Activated CD4-positive, alpha-beta T cell treated with anti-CD3 and anti-CD28 coated beads for 36 hours (primary cell): ENCODE results near the gene TNPO2. TPM values are rescaled to one million over a fixed set of nuclear protein-coding genes. Genes with fewer than 3 reads are reported as not detected.
A peak's percentile ranks its signal among the peaks of the same experiment; 100 is the strongest.
"Not testable (repeated sequence)": the region's sequence is repeated elsewhere in the genome, so short reads cannot be mapped to it uniquely, and the experiment has no call there.

Experiments
- ATAC-seq: fragments of 200-7000 bp; cut with Tn5 transposase; one replicate; pipeline ENCODE4 v1.10.0; 2021; ENCODE audit warnings: mild to moderate bottlenecking, moderate library complexity
- CTCF ChIA-PET: fragments of 350-600 bp; sonication (Branson Sonifier 250); formaldehyde crosslinking; loops from one replicate; lab custom pipeline; 2021; ENCODE audit warnings: antibody characterized with exemption; lab: Charles Lee
- POLR2A ChIA-PET: fragments of 350-600 bp; sonication (Branson Sonifier 250); formaldehyde crosslinking; loops from one replicate; lab custom pipeline; 2021; ENCODE audit warnings: antibody characterized with exemption, inconsistent platforms; lab: Charles Lee
- DNase-seq: peaks from one replicate; pipeline ENCODE4 v3.0.0-alpha.2; 2020
- H3K27ac Mint-ChIP-seq: one replicate; pipeline ENCODE4 v1.8.0; 2021; ENCODE audit warnings: mixed read lengths
- H3K27me3 Mint-ChIP-seq: one replicate; pipeline ENCODE4 v1.8.0; 2021; ENCODE audit warnings: mixed read lengths
- H3K36me3 Mint-ChIP-seq: one replicate; pipeline ENCODE4 v1.8.0; 2021; ENCODE audit warnings: low read depth, mixed read lengths
- H3K4me1 Mint-ChIP-seq: one replicate; pipeline ENCODE4 v1.8.0; 2021; ENCODE audit warnings: mixed read lengths
- H3K4me3 Mint-ChIP-seq: one replicate; pipeline ENCODE4 v1.8.0; 2021; ENCODE audit warnings: mild to moderate bottlenecking, moderate library complexity, mixed read lengths
- H3K9me3 Mint-ChIP-seq: one replicate; pipeline ENCODE4 v1.8.0; 2021; ENCODE audit warnings: low read depth, mixed read lengths
- intact Hi-C, 2 experiments: fragments of 100-400 bp; cut with DNase I in 1 of 2; cut with micrococcal nuclease in 1 of 2; formaldehyde crosslinking; loops; one replicate each; pipeline versions ENCODE4 v1.14.2 to v1.15.1; 2022 to 2024; cut with DNase I, micrococcal nuclease
- total RNA-seq, 2 experiments: library from RNA; stranded (reverse); gene quantifications; one replicate each; pipeline ENCODE4 v1.2.3, GENCODE V29; 2021

The TNPO2 gene
- total RNA-seq, 2 experiments from 2014 or later, result 84.8 to 101 TPM

DNA sequence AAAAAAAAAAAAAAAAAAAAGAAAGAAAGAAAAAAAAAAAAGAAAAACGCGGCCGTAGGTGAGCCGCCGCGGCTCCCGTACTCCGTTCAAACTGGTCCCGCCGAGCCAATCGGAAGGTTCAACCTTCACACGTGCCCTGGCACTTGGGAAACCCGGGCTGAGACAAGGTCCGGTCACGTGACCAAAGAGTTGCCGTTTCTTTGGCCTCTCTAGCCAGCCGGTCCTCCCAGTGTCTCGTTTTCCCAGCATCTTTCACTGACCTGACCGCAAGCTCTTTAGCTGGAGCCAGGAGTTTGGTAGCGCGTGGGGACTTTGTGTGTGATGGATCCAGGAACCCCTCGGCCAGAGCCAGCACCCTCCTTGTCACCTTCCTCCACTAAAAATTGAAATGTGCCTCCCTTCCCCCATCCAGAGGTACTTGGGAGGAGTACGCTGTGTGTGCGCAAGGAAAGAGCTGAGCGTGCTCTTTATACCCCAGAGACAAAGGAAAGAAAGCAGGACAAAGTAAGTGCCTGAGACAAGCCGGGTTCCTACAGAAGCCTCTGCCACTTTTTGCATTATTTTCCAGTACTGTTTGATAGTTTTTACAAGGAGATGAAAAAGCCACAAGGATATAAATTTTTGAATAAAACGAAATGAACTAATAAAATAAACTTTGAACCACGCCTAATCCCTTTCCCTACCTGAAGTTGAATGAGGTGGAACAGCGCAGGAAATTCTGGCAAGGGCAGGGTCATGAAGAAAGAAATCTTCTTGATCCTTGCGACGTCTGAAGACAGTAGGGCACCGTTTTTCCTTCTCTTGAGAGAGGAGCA is 959 bp downstream of the TNPO2 start:
- ATAC-seq (peak; percentile 84), DNase-seq (peak; percentile 97)
- Mint-ChIP-seq H3K36me3 (peaks cover 47% of the 10 kb centered on the region), H3K27ac (peak overlapping the region; percentile 90), H3K27me3 (no peaks in the 10 kb centered on the region), H3K4me3 (peak overlapping the region; percentile 99), H3K4me1 (peaks cover 35% of the 10 kb centered on the region), H3K9me3 (no peaks in the 10 kb centered on the region)
- CTCF ChIA-PET, result interaction anchor here (0.8 to 4.5 kb wide), 10 partner anchors 9 to 124 kb away, joined by 3 to 36 read pairs (median 6); partner anchors contain the start of gene TRIR
- intact Hi-C loops, result loop anchor here (1.0 to 5.0 kb wide), 10 partner anchors 11 to 225 kb away; partner anchors contain the start of genes DHPS (in 2 of the 2), CALR (in 1 of the 2), FBXW9 (in 1 of the 2) and HOOK2 (in 1 of the 2)
- POLR2A ChIA-PET, result interaction anchor here (0.5 to 3.5 kb wide), 10 partner anchors 9 to 414 kb away, joined by 3 to 48 read pairs (median 4); partner anchors contain the start of genes GET3, JUNB and TRIR

DNA sequence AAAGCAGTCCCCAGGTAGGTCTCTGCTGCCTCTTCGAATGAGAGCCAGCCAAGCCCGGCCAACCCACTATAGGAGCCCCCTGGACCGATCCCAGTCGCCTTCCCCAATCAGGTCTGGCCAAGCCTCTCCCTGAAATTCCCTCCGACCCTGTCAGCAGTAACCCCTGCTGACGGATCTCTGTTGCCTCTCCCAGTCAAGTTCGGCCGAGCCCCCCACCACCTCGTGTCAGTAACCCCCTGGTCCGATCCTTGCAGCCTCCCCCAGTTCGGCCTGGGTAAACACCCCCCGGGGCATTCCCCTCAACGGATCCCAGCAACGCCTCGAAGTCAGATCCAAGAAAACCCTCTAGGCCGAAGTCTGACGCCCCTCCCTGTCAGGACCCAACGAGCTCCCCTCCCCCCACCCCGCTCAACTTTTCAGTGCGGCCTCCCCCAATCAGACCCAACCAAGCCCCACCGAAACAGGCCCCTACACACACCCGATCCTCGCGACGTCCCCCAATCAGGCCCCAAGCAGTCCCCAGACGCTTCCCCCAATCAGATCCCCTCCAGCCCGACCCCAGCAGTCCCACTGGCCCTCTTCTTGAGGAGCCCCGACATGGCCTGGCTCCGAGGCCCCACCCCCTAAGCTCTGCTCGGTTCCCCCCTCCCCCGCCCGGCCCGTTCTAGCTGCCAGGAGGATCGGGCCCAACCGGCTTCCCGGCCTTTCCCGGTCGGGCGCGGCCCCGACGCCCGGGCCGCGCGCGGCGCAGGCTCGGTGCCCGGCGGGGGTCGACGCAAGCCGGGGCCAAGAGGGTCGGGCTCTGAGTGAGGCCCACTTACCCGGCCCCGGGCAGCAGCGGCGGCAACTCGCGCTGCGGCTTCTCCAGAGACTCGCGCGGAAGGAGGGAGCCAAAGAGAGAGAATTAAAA is 1.8 kb downstream of the TNPO2 start:
- H3K27ac Mint-ChIP-seq, result peak overlapping the region; percentile 79
- H3K4me1 Mint-ChIP-seq, result peaks cover 35% of the 10 kb centered on the region
- ATAC-seq (peak; percentile 27), DNase-seq (peak; percentile 73)
- ChIA-PET POLR2A (interaction anchor here (0.6 to 3.5 kb wide), 9 partner anchors 8 to 415 kb away, joined by 3 to 48 read pairs (median 3); partner anchors contain the start of genes GET3 and TRIR), CTCF (interaction anchor here (0.8 to 4.5 kb wide), 9 partner anchors 8 to 125 kb away, joined by 3 to 36 read pairs (median 6); partner anchors contain the start of genes GET3 and TRIR)
- H3K36me3 Mint-ChIP-seq, result peaks cover 48% of the 10 kb centered on the region
- intact Hi-C loops, result loop anchor here (1.0 to 5.0 kb wide), 8 partner anchors 26 to 225 kb away; partner anchors contain the start of genes DHPS (in 2 of the 2), CALR (in 1 of the 2), FBXW9 (in 1 of the 2) and HOOK2 (in 1 of the 2)
- no peaks in the 10 kb centered on the region for H3K9me3 Mint-ChIP-seq
- peak overlapping the region; percentile 99 for H3K4me3 Mint-ChIP-seq
- no peaks in the 10 kb centered on the region for H3K27me3 Mint-ChIP-seq

DNA sequence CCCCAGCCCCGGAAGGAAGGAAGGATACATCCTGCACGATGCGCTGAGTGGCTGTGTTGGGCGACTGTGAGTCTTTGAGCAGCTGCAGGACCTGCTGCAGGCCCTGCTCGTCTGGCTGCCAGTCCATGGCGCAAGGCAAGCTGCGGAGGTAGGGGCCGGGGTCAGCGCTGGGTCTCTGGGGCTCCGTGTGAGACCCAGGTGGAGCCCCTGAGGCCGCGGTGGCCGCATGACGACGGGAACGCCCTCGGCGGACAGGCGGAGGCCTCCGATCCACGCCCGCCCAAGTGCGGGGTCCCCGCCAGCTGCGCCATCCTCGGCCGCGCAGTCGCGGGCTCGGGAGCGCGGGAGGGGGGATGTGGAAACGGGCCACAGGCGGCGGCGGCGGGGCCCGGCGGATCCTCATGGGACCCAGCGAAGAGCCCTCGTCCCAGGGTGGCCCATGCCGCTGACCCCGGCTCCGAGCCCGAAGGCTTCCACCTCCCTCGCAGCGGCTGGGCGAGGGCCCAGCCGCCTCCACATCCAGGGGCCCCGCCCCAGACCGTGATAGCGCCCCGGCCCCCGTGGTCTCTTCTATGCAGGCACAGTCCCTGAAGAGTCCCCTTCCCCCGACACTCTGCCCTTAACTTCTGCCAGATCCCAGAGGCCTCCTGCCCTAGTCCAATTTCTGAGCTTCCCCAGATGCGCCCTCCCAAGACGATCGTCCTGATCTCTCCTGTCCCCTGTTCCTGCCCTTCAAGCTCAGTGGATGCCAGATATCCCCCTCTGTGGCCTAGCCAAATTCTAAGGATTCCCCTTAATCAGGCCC is 2.7 kb downstream of the TNPO2 start:
- DNase-seq, result peak; percentile 43
- Mint-ChIP-seq H3K36me3 (peaks cover 49% of the 10 kb centered on the region), H3K27me3 (no peaks in the 10 kb centered on the region), H3K4me3 (peak overlapping the region; percentile 99), H3K9me3 (no peaks in the 10 kb centered on the region), H3K27ac (peak overlapping the region; percentile 88), H3K4me1 (peaks cover 35% of the 10 kb centered on the region)
- ChIA-PET CTCF (interaction anchor here (0.8 to 4.5 kb wide), 4 partner anchors 10 to 36 kb away, joined by 3 to 36 read pairs (median 8); partner anchors contain the start of genes GET3 and TRIR), POLR2A (interaction anchor here (0.6 to 3.5 kb wide), 5 partner anchors 12 to 85 kb away, joined by 3 to 48 read pairs (median 3); partner anchors contain the start of genes GET3 and TRIR)
- intact Hi-C loops, result loop anchor here (5.0 kb wide), 2 partner anchors 216 to 226 kb away; partner anchors contain the start of genes CALR (in 1 of the 2) and RAD23A (in 1 of the 2)
- no peak for ATAC-seq

DNA sequence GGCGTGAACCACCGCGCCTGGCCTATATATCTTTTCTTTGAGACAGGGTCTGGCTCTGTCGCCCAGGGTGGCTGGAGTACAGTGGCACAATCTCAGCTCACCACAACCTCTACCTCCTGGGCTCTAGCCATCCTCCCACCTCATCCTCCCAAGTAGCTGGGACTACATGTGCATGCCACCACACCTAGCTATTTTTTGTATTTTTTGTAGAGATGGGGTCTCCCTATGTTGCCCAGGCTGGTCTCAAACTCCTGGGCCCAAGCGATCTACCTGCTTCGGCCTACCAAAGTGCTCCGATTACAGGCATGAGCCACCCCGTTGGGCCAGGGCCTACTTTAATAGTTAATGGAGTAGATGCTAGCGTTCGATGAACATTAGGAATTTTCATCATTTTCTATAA is 3.4 kb downstream of the TNPO2 start:
- ChIA-PET CTCF (interaction anchor here (1.8 to 3.5 kb wide), 2 partner anchors 37 to 40 kb away, joined by 4 to 12 read pairs; no protein-coding TSS in a partner anchor), POLR2A (no interaction called here)
- Mint-ChIP-seq H3K27me3 (no peaks in the 10 kb centered on the region), H3K36me3 (peaks cover 53% of the 10 kb centered on the region), H3K4me3 (peak overlapping the region; percentile 99), H3K27ac (peak overlapping the region; percentile 88), H3K9me3 (no peaks in the 10 kb centered on the region), H3K4me1 (peaks cover 35% of the 10 kb centered on the region)
- DNase-seq (no peak), ATAC-seq (no peak)
- intact Hi-C loops, result loop anchor here (5.0 kb wide), 2 partner anchors 217 to 227 kb away; partner anchors contain the start of genes CALR (in 1 of the 2) and RAD23A (in 1 of the 2)

DNA sequence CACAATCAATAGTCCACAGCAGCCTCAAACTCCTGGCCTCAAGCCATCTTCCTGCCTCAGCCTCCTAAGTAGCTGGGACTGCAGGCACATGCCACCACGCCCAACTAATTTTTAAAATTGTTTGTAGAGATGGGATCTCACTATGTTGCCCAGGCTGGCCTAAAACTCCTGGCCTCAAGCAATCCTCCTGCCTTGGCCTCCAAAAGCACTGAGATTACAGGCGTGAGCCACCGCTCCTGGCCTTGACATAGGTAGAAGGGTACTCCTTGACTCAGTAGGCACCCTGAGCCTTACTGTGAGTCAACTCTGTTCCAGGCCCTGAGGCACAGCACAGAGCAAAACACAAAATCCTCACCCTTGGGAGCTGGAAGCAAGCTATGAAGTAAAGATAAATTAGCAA is 7.8 kb downstream of the TNPO2 start:
- peaks cover 59% of the 10 kb centered on the region for H3K36me3 Mint-ChIP-seq
- intact Hi-C loops, result loop anchor here in 1 of 2 experiments (5.0 kb wide), 1 partner anchor 41 kb away; no protein-coding TSS in a partner anchor

DNA sequence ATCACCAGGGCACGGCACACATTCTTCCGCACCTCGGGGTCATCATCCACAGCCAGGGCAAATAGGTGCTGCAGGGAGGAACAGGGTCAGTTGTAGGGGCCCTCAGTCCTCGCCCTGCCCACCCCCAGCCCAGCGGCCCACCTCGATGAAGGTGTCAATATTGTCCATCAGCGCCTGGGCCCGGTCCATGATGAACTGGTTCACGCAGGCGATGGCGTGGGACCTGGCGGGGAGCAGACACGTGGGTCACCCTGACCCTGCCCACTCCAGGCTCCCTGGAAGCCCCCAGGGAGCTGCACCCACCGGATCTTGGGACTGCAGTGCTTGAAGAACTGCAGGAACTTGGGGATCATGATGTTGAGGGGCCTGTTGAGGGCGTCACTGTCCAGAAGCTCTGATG is 8.6 kb downstream of the TNPO2 start:
- H3K4me3 Mint-ChIP-seq, result no peak overlapping the region
- POLR2A ChIA-PET, result no interaction called here
- CTCF ChIA-PET, result interaction anchor here (0.9 to 1.5 kb wide), 3 partner anchors 18 to 133 kb away, joined by 3 to 6 read pairs (median 4); no protein-coding TSS in a partner anchor
- ATAC-seq (no peak), DNase-seq (no peak)
- H3K4me1 Mint-ChIP-seq, result peaks cover 19% of the 10 kb centered on the region
- no peaks in the 10 kb centered on the region for H3K27me3 Mint-ChIP-seq
- peaks cover 62% of the 10 kb centered on the region for H3K36me3 Mint-ChIP-seq
- H3K9me3 Mint-ChIP-seq, result no peaks in the 10 kb centered on the region
- H3K27ac Mint-ChIP-seq, result no peak overlapping the region
- intact Hi-C loops, result loop anchor here in 1 of 2 experiments (5.0 kb wide), 1 partner anchor 42 kb away; no protein-coding TSS in a partner anchor

More for the DNA sequence above, 7.8 kb downstream of the TNPO2 start:
- peaks cover 26% of the 10 kb centered on the region for H3K4me1 Mint-ChIP-seq
- H3K9me3 Mint-ChIP-seq, result no peaks in the 10 kb centered on the region
- ChIA-PET CTCF (interaction anchor here (0.9 to 1.7 kb wide), 5 partner anchors 17 to 132 kb away, joined by 3 to 6 read pairs (median 4); no protein-coding TSS in a partner anchor), POLR2A (no interaction called here)
- no peak for ATAC-seq
- H3K4me3 Mint-ChIP-seq, result no peak overlapping the region
- no peak overlapping the region for H3K27ac Mint-ChIP-seq
- DNase-seq, result no peak
- H3K27me3 Mint-ChIP-seq, result no peaks in the 10 kb centered on the region

DNA sequence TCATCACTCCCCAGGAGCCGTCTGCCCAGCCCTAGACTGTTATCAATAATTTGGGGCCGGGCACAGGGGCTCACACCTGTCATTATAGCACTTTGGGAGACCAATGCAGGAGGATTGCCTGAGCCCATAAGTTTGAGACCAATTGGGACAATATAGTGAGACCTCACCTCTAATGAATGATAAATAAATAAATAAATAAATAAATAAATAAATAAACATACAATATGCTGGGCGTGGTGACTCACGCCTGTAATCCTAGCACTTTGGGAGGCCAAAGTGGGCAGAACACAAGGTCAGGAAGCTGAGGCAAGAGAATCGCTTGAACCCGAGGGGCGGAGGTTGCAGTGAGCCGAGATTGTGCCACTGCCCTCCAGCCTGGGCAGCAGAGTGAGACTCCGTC is 10.4 kb downstream of the TNPO2 start:
- H3K27me3 Mint-ChIP-seq, H3K27ac Mint-ChIP-seq, H3K4me3 Mint-ChIP-seq, intact Hi-C loops, ATAC-seq, DNase-seq, H3K9me3 Mint-ChIP-seq, POLR2A ChIA-PET, H3K4me1 Mint-ChIP-seq: not testable (repeated sequence)
- peaks cover 53% of the 10 kb centered on the region for H3K36me3 Mint-ChIP-seq
- CTCF ChIA-PET, result interaction anchor here (1.0 kb wide), 1 partner anchor 10 kb away, joined by 6 read pairs; no protein-coding TSS in a partner anchor

DNA sequence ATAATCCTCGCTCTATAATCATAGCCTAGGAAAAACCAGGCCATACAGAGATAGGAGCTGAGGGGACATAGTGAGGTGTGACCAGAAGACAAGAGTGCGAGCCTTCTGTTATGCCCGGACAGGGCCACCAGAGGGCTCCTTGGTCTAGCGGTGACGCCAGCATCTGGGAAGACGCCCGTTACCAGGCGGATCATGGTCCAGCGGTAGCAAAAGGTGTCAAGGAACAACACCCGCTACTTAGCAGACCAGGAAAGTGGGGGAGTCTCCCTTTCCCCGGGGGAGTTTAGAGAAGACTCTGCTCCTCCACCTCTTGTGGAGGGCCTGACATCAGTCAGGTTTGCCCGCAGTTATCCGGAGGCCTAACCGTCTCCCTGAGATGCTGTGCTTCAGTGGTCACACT is 11.7 kb downstream of the TNPO2 start:
- CTCF ChIA-PET, ATAC-seq, POLR2A ChIA-PET, intact Hi-C loops, H3K27ac Mint-ChIP-seq, H3K4me1 Mint-ChIP-seq, H3K27me3 Mint-ChIP-seq, H3K9me3 Mint-ChIP-seq, H3K4me3 Mint-ChIP-seq: not testable (repeated sequence)
- peaks cover 52% of the 10 kb centered on the region for H3K36me3 Mint-ChIP-seq
- peak; percentile 31 for DNase-seq

DNA sequence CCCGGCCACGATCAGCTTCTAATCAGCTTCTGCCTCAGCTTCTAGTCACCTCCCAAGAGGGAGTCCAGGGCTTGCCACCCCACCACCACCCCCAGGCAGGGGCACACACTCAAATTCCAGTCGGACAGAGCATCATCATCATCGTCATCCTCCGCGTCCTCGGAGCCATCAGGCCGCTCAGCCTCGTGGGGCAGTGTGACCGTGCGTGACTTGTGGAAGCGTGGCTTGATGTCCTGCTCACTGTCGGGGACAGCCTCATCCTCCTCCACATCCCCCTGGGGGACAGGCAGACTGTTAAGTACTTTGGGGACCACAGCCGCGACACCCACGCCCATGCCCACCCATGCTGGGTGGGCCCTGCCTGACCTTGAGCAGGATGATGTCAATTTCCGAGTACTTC is 12.5 kb downstream of the TNPO2 start:
- POLR2A ChIA-PET, result interaction anchor here (0.6 kb wide), 1 partner anchor 14 kb away, joined by 3 read pairs; no protein-coding TSS in a partner anchor
- intact Hi-C loops, result no loop called here
- ATAC-seq (no peak), DNase-seq (no peak)
- Mint-ChIP-seq H3K27me3 (no peaks in the 10 kb centered on the region), H3K4me3 (no peak overlapping the region), H3K27ac (no peak overlapping the region), H3K36me3 (peaks cover 54% of the 10 kb centered on the region), H3K4me1 (no peaks in the 10 kb centered on the region), H3K9me3 (no peaks in the 10 kb centered on the region)
- CTCF ChIA-PET, result interaction anchor here (0.7 kb wide), 1 partner anchor 11 kb away, joined by 3 read pairs; no protein-coding TSS in a partner anchor
